ENCODE measurements around the gene TEX264.
A peak's percentile ranks its signal among the peaks of the same experiment; 100 is the strongest.
"Not testable (repeated sequence)": the region's sequence is repeated elsewhere in the genome, so short reads cannot be mapped to it uniquely, and the experiment has no call there.

The TEX264 gene, protein sequence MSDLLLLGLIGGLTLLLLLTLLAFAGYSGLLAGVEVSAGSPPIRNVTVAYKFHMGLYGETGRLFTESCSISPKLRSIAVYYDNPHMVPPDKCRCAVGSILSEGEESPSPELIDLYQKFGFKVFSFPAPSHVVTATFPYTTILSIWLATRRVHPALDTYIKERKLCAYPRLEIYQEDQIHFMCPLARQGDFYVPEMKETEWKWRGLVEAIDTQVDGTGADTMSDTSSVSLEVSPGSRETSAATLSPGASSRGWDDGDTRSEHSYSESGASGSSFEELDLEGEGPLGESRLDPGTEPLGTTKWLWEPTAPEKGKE
- 33.7 to 34.5 reads per million in 2 donors for total RNA-seq

DNA sequence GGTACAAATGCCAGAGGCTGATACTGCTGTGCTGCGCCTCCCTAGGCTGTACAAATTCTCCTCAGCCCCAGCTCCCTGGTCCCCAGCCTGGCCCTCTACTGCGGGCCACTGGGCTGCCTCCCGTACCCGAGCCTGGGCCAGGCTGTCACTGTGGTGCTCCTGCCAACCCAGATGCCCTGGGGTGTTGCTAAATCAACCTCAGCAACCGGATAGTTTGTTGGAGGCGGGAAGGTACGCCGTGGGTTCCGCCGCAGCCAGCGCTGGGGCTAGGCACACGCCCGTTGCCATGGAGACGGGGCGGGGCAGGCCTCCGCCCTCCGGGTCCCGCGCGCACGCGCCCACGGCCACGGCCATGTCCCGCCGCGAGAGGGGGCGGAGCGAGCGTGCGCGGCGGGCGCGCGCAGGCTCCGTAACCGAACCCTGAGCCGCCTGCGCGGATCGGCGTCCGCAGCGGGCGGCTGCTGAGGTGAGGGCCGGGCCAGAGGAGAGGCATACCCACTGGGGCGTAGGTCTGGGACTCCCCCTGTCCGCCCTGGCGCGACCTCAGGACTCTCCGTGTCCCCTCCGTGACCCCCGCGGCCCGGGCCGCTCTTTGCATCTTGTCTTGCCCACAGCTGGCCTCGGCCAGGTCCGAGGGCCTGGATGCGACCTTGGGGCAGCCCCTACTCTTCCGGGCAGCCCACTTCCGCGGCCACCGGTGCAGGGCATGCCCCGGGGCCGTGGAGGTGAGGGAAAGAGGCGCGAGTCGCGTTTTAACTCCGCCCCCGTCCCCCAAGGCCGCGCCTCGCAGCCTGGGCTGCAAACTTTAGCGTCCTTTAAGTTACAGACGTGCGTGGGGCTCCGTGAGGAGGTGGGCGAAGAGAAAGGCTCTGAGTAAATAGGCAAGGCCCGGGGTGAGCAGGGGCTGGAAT lies at the start of gene TEX264:
Gene TEX264, plus strand, starts transcription at position 430 of the 911 bp plus-strand sequence. CDS start 3,053 bp downstream, outside the sequence.
- DNase-seq, result peak; percentile 90

DNA sequence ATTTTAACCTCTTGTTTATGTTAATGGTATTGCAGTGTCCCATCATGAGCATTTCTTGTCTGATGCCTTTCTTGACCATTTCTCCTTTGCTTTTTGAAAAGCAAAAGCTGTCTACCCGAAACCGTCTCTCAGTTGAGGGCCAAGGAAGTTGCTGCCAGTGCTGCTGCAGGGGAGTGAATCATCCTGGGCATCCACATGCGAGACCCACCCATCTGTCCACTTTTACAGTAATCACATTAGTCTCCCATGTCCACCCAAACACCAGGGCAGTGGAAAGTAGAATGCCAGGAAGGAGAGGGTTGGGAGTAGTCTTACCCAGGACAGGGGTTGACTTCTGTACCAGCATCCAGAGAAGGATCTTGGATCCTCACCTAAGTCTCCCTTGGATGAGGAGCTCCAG lies 48.6 kb upstream of the TEX264 start:
- no peak for DNase-seq

DNA sequence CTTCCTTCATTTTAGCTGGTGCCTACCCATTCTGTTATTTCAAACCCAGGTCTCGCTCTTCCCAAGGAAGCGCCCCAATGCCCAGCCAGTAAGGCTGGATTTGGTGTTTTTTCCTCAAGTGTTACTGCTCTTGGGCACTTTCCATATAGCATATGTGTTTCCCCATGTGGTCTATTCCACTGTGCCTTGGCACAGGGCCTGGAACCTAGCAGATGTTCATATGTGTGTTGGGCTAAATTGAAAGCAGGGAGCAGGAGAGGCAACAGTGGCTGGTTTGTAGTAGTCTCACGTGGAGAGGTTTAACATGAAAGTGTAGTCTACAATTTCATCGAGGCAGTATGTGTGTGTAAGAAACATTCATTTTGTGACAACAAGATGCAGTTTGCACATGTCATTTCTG lies 48.2 kb upstream of the TEX264 start:
- no peak for DNase-seq

DNA sequence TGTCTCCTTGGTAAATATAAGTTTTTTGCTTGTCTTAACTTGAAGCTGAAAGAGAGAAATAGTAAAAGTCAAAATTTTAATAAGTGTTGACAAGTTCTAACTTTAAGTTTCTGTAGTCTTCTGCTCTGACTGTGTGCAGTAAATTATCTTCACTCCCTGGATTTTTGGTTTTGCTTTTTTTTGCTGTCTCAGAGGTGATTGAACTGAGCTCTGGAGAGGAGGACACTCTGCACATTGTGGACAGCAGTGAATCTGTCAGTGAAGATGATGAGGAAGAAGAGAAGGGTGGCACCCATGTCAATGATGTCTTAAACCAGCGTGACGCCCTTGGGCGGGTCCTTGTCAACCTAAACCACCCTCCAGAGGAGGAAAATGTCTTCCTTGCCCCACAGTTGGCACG lies 40.5 kb upstream of the TEX264 start:
- DNase-seq, result no peak

DNA sequence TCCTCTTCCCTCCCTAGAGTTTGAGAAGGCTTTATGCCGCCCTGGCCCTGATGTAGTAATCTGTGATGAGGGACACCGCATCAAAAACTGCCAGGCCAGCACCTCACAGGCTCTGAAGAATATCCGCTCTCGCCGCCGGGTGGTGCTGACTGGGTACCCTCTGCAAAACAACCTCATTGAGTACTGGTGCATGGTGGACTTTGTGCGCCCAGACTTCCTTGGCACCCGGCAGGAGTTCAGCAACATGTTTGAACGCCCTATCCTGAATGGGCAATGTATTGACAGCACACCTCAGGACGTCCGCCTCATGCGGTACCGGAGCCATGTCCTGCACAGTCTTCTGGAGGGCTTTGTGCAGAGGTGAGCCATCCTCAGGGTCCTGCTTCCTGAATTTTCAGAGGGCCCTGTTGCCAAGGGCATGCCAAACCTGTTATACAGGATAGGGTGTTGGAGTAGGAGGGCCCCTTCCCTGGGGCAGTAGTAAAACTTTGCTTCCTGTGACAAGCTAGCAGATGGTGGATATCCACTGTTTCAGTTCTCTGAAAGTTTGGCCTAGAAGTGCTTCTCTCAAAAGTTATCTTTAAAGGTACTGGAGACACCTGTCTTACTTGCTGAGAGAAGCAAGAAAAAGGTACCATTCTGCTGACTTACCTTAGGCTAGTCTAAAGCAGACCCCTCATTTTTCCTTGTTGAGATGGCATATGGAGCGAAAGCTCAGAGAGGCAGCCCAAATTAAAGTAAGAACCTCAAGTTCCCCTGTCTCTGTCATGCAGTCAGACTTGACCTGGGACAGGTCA lies 33.7 kb upstream of the TEX264 start:
- no peak for DNase-seq

DNA sequence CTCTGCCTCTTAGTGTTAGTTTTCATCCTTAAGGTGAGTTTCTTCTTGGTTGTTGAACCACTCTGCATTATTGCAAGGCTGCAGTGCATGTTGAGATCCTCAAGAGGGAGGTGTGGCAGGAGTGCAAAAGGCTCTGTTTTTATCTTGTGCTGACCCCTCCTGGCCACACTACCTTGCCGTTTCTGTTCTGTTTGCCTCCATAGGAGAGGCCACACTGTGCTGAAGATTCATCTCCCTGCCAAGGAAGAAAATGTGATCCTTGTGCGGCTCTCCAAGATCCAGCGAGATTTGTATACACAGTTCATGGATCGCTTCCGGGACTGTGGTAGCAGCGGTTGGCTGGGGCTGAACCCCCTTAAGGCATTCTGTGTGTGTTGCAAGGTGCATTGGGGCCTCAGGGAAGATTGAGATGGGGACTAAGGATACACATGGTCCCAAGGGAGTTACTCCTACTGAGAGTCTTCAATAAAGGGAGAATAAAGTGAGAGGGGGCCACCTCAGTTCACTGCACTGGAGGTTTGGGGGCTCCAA lies 33.0 kb upstream of the TEX264 start:
- DNase-seq, result no peak

DNA sequence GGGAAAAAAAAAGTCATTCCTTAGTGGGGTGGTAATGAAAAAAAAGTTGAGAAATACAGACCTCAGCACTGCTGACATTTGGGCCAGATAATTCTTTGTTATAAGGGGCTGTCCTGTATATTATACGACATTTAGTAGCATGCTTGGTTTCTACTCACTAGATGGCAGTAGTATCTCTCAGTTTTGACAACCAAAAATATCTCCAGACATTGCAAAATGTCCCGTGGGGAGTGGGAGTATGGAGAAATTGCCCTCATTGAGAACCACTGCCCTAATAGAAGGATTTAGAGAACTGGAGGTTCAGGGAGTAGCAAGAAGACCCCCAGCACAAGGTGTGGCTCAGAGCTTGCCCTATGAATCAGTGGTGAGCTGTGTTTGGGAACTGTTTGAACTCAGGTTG lies 28.6 kb upstream of the TEX264 start:
- DNase-seq, result no peak

DNA sequence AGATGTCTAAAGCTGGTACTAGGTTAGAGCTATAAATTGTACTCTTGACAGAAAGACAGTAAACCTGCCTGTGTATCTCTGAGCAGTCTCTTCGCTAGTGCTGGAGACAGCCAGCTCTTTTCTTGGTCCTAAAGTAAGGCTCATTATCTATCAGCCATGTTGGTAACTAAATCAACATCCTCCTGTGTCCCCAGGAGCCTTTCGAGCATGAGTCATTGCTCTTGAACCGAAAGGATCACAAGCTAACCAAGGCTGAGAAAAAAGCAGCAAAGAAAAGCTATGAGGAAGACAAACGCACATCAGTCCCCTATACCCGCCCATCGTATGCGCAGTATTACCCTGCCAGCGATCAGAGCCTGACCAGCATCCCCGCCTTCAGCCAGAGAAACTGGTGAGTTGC lies 25.0 kb upstream of the TEX264 start:
- no peak for DNase-seq

DNA sequence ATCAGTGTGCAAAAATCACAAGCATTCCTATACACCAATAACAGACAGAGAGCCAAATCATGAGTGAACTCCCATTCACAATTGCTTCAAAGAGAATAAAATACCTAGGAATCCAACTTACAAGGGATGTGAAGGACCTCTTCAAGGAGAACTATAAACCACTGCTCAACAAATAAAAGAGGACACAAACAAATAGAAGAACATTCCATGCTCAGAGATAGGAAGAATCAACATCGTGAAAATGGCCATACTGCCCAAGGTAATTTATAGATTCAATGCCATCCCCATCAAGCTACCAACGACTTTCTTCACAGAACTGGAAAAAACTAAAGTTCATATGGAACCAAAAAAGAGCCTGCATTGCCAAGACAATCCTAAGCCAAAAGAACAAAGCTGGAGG lies 18.9 kb upstream of the TEX264 start:
- DNase-seq, result not testable (repeated sequence)

DNA sequence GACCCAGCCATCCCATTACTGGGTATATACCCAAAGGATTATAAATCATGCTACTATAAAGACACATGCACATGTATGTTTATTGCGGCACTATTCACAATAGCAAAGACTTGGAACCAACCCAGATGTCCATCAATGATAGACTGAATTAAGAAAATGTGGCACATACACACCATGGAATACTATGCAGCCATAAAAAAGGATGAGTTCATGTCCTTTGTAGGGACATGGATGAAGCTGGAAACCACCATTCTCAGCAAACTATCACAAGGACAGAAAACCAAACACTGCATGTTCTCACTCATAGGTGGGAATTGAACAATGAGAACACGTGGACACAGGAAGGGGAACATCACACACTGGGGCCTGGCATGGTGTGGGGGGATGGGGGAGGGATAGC lies 17.6 kb upstream of the TEX264 start:
- not testable (repeated sequence) for DNase-seq

DNA sequence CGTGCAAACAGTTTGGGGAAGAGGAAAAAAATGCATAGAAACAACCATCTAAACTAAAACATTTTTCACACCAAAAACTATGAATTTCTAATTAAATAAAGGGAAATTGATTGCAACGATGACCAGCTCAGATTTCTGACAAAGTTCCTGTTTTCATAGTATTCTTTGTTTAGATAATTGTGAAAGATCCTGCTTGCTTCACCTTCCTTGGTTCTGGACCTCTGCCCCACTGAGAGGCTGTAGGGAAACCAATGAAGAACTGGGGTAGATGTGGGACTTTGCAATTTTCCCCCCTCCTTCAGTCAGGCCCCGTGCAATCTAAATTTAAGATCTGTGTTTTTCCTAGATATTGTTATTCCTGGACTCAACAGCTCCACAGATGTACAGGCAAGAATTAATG lies 13.8 kb upstream of the TEX264 start:
- no peak for DNase-seq

DNA sequence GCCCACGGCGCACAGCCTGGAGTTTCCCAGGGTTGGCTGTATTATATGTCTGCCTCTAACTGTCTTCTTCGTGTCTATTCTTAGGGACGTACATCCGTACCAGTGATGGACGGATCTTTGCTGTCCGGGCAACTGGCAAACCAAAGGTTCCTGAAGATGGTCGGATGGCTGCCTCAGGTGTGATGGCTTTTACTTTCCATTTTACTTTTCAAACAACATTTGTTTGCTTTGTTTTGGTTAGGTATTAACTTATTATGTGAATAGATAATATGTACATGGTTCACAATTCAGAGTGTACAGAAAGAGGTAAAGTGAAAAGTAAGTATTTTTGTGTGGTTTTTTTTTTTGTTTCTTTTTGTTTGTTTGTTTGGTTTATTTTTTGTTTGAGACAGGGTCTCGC lies 11.1 kb upstream of the TEX264 start:
- no peak for DNase-seq

DNA sequence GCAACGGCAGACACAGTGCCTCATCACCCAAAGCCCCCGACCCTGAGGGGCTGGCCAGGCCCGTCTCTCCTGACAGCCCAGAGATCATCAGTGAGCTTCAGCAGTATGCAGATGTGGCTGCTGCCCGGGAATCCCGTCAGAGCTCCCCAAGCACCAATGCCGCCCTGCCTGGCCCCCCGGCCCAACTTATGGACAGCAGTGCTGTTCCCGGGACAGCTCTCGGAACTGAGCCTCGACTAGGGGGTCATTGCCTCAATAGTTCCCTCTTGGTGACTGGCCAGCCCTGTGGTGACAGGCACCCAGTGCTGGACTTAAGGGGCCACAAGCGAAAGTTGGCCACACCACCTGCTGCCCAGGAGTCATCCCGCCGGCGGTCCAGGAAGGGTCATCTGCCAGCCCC lies 8.6 kb upstream of the TEX264 start:
- no peak for DNase-seq

DNA sequence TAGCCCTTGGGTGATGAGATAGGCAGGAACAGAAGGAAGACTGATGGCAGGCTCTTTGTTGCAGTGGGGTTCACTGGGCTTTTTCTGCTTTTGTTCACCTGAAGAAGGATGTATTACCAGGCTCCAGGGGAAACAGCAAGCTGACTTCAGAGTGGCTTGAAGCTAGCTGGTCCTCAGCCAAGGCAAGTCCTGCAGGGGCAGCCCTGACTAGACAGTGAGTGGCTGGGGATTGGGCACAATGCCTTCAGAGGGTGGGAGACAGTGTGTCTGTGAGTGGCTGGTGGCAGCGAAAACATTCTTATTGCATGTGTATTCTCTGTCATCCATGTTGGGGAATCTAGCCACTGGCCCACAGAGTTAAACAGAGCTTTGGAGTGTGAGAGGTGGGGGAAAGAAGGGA lies 2.3 kb upstream of the TEX264 start:
- DNase-seq, result no peak

DNA sequence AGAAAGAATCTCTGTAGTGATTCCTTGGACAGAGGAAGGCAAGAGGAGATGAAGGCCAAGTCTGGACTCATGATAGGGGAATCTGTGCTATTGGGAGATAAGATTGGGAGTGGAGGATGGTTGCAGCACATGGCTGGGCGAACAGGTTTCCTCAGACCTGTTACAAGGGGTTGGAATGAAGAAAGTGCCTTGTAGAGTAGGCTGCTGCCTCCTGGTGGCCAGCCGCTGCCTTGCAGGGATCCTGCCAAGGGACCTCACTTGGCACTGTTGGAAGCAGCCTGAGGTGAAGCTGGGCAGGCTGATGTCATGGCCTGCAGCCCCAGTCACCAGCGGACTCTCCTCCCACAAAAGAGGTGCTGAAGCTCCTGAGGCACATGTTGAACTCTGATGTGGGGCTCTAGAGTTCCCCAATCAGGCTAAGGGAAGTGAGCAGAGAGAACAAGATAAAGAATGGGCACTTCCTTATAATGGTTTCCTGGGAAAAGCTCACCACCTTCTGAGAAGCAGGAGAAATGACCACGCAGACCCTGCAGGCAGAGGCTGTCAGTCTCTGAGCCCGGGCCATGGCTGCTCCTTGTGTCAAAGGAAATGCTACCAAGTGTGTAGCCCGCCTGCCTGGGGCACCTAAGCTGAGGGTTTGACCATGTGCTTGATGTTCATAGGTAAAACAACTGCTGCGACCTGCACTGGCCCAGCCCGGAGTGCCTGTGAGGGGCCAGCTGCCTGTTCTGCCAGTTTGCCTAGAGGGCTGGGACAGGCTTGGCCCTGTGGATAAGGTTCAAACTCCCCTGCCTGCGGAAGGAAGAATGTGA lies 1.6 kb upstream of the TEX264 start:
- peak; percentile 69 for DNase-seq

DNA sequence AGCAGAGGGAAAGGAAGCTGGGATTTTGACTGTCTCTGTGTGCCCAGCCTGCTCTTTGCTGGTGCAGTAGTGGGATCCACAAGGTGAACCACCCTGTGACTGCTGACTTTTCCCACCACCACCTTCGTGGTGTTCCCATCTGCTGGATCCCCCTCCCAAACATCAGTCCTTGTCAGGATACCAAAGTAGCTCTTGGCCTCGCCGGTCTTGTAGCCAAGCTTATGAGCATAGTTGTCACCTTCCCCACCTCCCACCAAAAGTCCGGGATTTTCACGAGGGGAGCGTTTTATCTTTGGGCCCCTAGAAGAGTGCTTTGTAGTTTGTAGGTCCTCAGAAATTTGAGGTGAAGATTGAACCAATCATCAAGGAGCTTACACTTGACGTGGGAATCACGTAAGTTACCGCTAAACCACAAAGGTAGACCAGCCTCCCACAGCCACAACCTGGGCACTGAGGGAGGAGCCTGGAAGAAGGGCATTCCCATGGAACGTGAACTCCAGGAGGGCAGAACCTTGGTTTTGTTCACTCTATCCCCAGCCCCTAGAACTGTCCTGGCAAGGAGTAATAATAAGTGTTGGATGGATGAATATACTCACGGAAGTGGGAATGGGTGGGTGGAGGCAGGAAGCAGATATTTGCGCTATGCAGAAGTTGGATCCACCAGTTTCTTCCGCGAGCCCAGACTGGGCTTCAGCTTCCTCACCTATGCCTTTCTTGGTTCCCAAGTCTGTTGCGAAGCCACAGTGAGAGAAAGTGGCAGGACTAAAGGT lies 814 bp upstream of the TEX264 start:
- DNase-seq, result no peak

DNA sequence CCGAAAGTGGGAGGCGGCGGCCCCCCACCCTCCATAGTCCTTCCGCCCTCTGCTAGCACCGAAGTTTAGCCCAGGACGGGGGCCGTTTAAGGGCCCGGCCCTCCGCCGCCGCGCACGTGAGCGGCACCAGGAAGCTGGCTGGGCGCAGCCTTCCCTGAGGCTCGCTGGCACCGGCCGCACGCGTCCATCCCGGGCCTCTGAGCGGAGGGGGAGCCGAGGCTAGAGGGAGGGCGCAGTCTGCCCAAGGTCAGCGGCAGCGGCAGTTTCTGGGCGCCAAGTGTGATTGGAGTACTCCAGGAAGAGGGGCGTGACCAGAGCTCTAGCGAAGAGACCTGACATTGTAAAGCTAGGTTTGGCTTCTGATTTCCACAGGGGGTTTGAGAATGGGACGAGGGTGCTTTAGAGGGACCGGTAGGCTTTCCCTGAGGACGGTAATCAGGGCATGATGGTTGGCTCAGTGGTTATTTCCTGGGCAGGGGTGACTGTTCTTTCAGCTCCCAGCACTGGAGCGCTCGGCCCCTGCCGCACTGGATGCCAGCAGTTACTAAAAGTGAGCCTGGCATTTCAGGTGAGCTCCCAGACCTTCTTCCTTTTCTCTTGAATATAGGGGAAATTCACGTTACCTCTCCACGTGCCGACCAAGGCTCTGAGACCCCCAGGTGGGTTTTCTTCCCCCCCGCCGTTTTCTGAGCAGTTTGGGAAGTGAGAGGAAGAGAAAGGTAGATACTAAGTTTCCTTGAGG lies 853 bp downstream of the TEX264 start:
- peak; percentile 39 for DNase-seq

DNA sequence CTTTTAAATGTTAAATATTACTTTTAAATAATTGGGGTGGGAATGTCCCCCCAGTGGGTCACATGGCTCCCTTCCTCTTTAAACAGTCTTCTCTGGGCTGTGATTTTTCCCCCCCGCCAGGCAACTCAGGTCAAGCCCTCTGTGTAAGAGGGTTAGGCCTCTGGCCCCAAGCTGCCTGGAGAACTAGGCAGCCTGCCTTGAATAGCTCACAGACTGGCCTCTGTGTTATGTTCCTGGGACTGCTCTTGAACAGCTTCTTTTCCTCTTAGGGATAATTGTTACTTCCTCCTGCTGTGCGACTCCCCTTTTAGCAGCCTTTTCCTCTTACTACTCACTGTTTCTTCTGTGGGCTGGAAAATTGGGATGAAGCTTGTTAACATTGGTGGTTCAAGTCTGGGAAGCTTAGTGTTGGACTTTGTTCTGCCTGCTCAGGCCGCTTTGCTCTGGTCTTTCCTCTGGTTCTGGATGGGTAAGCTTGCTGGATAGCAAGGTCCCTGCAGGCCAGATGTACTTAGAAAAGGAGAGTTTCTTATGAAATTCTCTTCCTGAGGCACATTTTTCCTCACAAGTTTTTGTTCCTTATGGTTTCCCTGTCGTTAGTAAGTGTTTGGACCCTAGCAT lies 2.2 kb downstream of the TEX264 start:
- DNase-seq, result no peak

DNA sequence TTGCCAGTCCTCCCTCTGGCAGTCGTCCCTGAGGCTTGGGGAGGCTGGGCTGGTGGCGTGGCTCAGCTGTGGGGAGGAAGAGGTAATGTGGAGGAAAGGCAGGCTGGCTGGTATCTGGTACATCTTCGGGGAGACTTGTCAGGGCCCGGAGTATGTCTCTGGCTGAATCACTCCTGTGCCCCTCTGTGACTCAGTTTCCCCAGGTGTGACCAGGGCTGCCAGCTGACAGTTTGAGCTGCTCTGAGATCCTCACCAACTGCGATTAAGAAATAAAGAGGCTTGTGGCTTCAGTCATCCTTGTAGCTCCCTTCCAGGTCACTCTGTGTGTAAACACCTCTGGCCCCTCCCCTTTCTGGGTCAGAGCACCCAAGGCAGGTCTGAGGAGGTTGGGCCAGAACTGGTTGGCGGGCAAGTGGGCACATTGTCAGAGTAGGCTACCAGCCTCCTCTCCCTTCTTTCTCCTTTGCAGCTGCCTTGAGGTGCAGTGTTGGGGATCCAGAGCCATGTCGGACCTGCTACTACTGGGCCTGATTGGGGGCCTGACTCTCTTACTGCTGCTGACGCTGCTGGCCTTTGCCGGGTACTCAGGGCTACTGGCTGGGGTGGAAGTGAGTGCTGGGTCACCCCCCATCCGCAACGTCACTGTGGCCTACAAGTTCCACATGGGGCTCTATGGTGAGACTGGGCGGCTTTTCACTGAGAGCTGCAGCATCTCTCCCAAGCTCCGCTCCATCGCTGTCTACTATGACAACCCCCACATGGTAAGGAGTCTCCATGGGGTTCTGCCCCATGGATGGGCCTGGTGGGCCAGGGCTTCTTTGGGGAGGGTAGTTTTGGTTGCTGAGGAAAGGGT lies 3.0 kb downstream of the TEX264 start:
- DNase-seq, result no peak
